Stomach smooth muscle (tissue), 2 donors: Measurements from ENCODE around the gene FARS2.

Source experiments
- H3K27ac ChIP-seq: one replicate; pipeline ENCODE4 v1.7.0; 2013; ENCODE audit warnings: mild to moderate bottlenecking, low read length, inconsistent platforms
- H3K27me3 ChIP-seq, 2 donors: one replicate each; pipeline ENCODE4 v1.7.0; 2013; ENCODE audit warnings: low read length in 2 of 2; ENCODE audit not compliant: insufficient read depth in 2 of 2, control insufficient read depth in 1 of 2
- H3K36me3 ChIP-seq, 2 donors: one replicate each; pipeline ENCODE4 v1.7.0; 2013; ENCODE audit warnings: low read length in 2 of 2; ENCODE audit not compliant: control insufficient read depth in 2 of 2, insufficient read depth in 2 of 2
- H3K4me1 ChIP-seq: one replicate; pipeline ENCODE4 v1.7.0; 2013; ENCODE audit warnings: low read length; ENCODE audit not compliant: control insufficient read depth, insufficient read depth
- H3K4me3 ChIP-seq, 2 donors: one replicate each; pipeline ENCODE4 v1.7.0; 2013; ENCODE audit warnings: low read length in 2 of 2
- H3K9ac ChIP-seq, 2 donors: one replicate each; pipeline ENCODE4 v1.7.0; 2013; ENCODE audit warnings: low read length in 2 of 2, mild to moderate bottlenecking in 1 of 2
- H3K9me3 ChIP-seq, 2 donors: one replicate each; pipeline ENCODE4 v1.7.0; 2013; ENCODE audit warnings: low read length in 2 of 2; ENCODE audit not compliant: control insufficient read depth in 2 of 2
- donor health status: healthy.
- donor health status: Pancreatic carcinoma.

Gene FARS2

DNA sequence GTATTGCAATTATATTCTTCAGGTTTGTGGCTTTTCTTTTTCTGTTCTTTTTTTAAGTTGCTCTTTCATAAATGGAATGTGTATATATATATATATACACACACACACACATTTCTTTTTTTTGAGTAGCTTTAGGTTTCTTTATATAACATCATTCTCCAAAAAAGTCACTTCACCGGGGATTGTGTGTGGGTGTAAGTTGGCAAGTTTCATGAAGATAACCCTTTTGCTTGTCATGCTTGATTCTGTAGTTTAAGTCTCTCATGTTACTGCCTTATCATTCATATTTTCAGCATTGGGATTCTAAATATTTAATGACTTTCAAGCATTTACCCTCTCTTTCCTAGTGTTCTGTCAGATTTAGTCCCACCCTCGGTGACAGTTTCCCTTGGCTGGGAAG lies 181.0 kb downstream of the FARS2 start:
- H3K4me3 ChIP-seq: no peak overlapping the region
- no peak overlapping the region for H3K27ac ChIP-seq
- no peak overlapping the region for H3K9ac ChIP-seq
- no peaks in the 10 kb centered on the region for H3K36me3 ChIP-seq
- H3K27me3 ChIP-seq: no peaks in the 10 kb centered on the region
- no peaks in the 10 kb centered on the region for H3K4me1 ChIP-seq
- H3K9me3 ChIP-seq: no peaks in the 10 kb centered on the region

DNA sequence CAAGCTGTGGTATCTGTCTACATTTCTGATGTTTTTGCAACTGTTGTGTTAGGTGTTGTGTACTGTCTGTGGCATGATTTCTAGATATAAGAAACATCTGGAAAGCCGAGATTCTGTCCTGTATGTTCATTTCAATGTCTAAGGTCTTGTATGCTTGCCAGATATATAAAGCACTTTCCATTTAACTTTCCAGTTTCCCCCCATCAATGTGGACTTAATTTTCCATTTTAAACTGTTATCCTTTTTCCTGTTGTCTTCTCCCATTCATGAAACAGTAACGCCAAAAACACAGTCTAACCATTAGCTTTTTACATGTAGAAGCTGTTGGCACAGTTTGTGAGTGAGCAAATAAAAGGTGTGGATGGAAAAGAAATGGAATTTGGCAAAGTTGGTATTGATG lies 181.6 kb downstream of the FARS2 start:
- Histone ChIP-seq H3K4me3 (no peak overlapping the region), H3K36me3 (no peaks in the 10 kb centered on the region), H3K27ac (no peak overlapping the region), H3K27me3 (no peaks in the 10 kb centered on the region), H3K4me1 (no peaks in the 10 kb centered on the region), H3K9me3 (no peaks in the 10 kb centered on the region), H3K9ac (no peak overlapping the region)

GRCh38 chr6:5443491-5443890 lies 182.2 kb downstream of the FARS2 start:
- H3K27ac ChIP-seq: no peak overlapping the region
- no peak overlapping the region for H3K9ac ChIP-seq
- H3K4me3 ChIP-seq: no peak overlapping the region
- no peaks in the 10 kb centered on the region for H3K9me3 ChIP-seq
- H3K36me3 ChIP-seq: no peaks in the 10 kb centered on the region
- no peaks in the 10 kb centered on the region for H3K4me1 ChIP-seq
- no peaks in the 10 kb centered on the region for H3K27me3 ChIP-seq

DNA sequence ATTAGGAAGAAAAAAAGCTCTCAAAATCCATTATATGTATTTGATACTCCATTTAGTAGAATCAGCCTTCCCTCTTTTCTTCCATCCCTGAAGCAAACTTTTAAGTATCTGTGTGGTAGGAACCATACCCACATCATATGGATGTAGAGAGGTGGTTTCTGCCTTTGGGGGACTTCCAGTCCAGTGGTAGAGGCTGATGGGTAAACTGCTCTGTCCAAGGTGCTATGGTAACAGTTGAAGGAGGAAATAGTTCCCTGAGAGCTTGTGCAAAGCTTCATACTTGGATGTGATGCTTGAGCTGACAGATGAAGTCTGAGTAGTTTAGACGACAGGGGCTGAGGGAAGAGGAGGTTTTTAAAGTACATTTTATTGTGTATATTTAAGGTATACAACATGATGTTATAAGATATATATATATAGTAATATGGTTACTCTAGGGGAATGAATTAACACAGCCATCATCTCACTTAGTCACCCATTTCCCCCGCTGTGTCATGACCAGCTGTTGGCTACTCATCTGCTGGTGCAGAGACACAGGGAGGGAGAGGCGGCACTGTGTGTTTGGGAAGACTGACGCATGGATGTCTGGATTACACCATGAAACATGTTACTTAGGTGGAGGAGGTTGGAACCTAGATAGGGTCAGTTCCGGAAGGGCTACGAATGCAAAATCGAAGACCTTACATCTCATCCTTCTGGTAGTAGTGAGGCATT lies 185.2 kb downstream of the FARS2 start:
- no peaks in the 10 kb centered on the region for H3K9me3 ChIP-seq
- H3K4me3 ChIP-seq: no peak overlapping the region
- no peak overlapping the region for H3K27ac ChIP-seq
- no peaks in the 10 kb centered on the region for H3K36me3 ChIP-seq
- H3K27me3 ChIP-seq: no peaks in the 10 kb centered on the region
- H3K9ac ChIP-seq: no peak overlapping the region
- no peaks in the 10 kb centered on the region for H3K4me1 ChIP-seq

GRCh38 chr6:5447921-5448320 lies 186.6 kb downstream of the FARS2 start:
- H3K36me3 ChIP-seq: no peaks in the 10 kb centered on the region
- H3K4me3 ChIP-seq: no peak overlapping the region
- H3K9me3 ChIP-seq: no peaks in the 10 kb centered on the region
- no peaks in the 10 kb centered on the region for H3K4me1 ChIP-seq
- H3K27me3 ChIP-seq: no peaks in the 10 kb centered on the region
- no peak overlapping the region for H3K27ac ChIP-seq
- H3K9ac ChIP-seq: no peak overlapping the region

- H3K27ac ChIP-seq: no peak overlapping the region
- H3K9ac ChIP-seq: no peak overlapping the region
- H3K27me3 ChIP-seq: no peaks in the 10 kb centered on the region
- no peaks in the 10 kb centered on the region for H3K4me1 ChIP-seq
- H3K9me3 ChIP-seq: no peaks in the 10 kb centered on the region
- H3K36me3 ChIP-seq: no peaks in the 10 kb centered on the region
- no peak overlapping the region for H3K4me3 ChIP-seq
These were observed 188.8 kb downstream of the FARS2 start for GRCh38 chr6:5450073-5450472.

- no peak overlapping the region for H3K9ac ChIP-seq
- no peak overlapping the region for H3K4me3 ChIP-seq
- H3K36me3 ChIP-seq: no peaks in the 10 kb centered on the region
- H3K27me3 ChIP-seq: no peaks in the 10 kb centered on the region
- H3K9me3 ChIP-seq: no peaks in the 10 kb centered on the region
- no peak overlapping the region for H3K27ac ChIP-seq
- H3K4me1 ChIP-seq: no peaks in the 10 kb centered on the region
These were observed 192.2 kb downstream of the FARS2 start for GRCh38 chr6:5453546-5453945.

DNA sequence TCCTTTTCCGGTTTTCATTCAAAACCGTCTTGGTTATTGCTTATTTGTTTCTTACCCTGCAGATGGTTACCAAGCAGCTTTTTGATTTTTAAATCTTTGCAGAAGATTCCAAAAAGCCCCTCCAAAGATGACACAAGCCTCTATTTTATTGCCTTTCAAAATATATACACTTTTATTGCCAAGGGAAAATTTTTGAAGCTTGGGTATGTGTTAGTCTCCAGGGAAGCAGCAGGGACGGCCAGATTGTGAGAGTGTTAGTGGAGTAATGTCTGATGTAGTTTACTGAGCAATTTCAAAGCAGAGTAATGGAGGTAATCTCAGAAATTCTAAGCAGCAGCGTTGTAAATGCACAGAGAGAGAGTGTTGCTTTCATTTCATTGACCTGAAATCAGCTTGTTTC lies 193.8 kb downstream of the FARS2 start:
- Histone ChIP-seq H3K36me3 (no peaks in the 10 kb centered on the region), H3K27me3 (no peaks in the 10 kb centered on the region), H3K27ac (no peak overlapping the region), H3K9ac (no peak overlapping the region), H3K9me3 (no peaks in the 10 kb centered on the region), H3K4me1 (no peaks in the 10 kb centered on the region), H3K4me3 (no peak overlapping the region)

- Histone ChIP-seq H3K27me3 (no peaks in the 10 kb centered on the region), H3K9ac (no peak overlapping the region), H3K4me3 (no peak overlapping the region), H3K36me3 (no peaks in the 10 kb centered on the region), H3K9me3 (no peaks in the 10 kb centered on the region), H3K27ac (no peak overlapping the region), H3K4me1 (no peaks in the 10 kb centered on the region)
These were observed 195.7 kb downstream of the FARS2 start for GRCh38 chr6:5457041-5457440.

DNA sequence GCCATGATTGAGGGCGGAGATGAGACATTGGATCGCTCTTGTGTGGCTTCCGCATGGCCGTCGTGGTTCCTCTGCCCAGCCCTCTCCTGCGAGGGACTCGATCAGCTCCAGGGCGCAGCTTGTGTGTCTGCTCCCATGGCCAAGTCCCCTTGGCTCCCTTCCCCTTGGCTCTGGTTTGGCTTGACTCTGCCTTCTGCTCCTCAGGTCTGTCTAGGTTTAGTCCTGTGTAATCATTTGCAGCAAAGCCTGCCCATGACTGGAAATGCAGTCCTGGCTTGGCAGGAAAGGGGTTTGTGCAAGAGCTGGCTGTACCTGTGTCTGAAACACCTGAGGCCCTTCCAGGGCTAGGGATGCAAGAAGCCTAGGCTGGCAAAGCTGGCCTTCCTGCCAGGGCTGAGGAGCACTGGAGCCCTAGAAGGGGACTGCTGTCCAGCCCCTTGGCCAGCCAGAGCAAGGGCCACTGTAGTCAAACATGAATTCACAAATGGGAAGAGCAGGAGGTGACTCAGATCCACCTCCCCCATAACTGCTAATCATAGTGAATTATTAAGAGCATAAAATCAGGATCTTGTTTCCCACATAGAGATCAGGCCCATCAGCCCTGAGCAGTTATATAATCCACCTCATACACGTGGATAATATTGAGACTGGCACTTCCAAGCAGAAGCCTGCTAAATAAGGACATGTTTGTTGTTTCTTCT lies 196.8 kb downstream of the FARS2 start:
- Histone ChIP-seq H3K9me3 (no peaks in the 10 kb centered on the region), H3K27ac (no peak overlapping the region), H3K9ac (no peak overlapping the region), H3K4me1 (no peaks in the 10 kb centered on the region), H3K27me3 (no peaks in the 10 kb centered on the region), H3K36me3 (no peaks in the 10 kb centered on the region), H3K4me3 (no peak overlapping the region)

DNA sequence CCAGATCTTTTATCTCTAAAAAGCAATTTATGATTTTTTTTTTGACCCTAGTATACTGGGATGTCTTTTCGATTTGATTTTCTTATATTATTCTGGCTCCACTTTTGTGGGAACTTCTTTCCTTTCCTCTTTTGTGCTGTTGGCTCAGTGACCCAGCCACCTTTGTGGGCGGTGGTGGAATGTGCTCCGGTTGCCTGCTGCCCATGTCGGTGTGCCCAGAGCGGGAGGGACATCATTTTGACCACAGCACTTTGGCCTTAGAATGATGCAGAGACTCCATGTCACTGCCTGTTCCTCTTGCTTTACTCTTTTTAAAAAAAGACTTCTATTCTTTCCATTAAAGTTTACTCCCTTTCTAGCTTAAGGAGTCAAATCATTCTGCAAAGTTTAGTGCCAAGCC lies 198.0 kb downstream of the FARS2 start:
- Histone ChIP-seq H3K9me3 (no peaks in the 10 kb centered on the region), H3K36me3 (no peaks in the 10 kb centered on the region), H3K27me3 (no peaks in the 10 kb centered on the region), H3K9ac (no peak overlapping the region), H3K4me1 (no peaks in the 10 kb centered on the region), H3K27ac (no peak overlapping the region), H3K4me3 (no peak overlapping the region)
